KG1 (cell line): ENCODE data around the gene NTSR2.

Source experiments
- DNase-seq: peaks from one replicate; lab custom pipeline; 2025; lab: John Stamatoyannopoulos, UW

The NTSR2 gene

DNA sequence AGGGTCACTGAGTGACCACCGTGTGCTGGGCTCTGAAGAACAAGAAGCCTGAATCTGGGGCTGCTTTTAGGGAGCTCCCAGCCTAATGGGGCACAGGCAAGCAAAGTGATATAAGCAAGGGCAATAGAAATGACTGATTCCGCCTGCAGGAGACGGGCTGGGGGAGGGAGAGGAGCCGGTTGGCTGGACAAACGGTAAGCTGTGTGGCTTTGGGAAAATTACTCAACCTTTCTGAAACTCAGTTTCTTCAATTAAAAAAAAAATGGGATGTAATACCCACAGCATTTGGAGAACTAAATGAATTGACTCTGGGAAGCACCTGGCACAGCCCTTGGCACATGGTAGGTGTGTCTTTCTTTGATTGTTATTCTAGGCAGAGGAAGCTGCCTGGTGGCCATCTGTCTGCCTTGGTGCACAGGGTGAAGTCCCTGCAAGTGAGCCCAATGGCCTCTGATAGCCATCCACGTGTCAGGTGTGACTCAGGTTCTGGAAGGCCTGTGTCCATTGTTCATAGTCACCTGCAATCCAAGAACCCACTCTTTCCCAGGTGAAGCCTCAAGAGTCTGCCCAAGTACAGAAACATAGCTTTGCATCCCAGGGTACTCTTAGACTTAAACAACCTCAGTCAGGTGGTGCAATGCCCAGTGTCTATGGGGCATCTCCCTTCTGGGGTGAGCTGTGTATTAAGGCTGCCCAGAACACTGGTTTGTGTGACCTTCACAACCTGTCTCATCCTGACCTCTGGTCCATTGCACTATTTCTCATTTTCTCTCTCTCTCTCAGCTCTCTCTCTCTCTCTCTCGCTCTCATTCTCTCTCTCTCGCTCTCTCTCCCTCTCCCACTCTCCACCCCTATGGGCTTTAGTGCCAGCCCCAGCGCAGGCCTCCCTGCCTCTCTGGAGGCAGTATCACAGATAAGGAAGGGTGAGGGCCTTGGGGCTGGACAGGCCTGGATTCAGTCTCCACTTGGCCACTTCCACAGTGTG lies 30.0 kb upstream of the NTSR2 start:
- no peak for DNase-seq

DNA sequence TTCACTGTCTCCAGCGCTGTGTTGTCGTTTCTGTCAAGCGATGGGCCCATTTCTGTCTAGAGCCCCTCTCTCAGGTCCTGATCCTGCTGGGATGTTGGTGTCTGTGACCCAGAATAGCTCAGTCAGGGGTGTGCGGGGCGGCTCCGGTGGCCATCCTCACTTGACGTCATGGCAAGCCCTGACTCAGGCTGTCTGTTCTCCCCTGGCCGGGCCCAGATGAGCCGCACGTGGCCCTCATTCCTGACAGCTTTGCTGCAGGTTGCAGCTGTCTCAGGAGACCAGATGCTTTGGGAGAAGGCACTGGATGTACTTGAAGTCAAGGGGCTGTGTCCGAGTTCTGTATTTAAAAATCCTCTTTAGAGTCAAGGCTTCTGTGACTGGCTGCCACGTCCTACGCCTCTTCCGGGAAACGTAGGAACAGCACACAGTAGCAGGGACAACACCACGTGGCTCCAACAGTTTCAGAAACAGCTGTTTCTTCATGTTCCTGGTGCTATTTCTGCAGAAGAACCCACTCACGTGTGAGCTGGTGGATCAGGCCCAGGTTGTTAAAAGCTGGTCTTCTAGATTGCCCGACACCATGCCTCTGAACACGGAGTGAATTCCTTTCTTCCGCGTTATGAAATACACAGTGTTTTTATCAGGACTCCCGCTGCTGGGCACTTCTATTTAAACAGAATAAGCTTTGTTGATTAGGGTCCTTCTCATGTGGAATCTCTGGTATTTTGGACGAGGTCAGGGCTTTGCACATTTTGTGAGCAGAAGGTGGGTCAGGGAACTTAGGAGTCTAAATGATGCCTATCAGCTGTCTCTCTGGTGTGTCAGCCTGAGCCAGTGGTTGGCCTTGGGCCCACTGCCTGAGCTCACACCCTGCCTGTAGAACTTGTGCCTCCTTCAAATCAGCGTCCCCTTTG lies 28.3 kb upstream of the NTSR2 start:
- no peak for DNase-seq

DNA sequence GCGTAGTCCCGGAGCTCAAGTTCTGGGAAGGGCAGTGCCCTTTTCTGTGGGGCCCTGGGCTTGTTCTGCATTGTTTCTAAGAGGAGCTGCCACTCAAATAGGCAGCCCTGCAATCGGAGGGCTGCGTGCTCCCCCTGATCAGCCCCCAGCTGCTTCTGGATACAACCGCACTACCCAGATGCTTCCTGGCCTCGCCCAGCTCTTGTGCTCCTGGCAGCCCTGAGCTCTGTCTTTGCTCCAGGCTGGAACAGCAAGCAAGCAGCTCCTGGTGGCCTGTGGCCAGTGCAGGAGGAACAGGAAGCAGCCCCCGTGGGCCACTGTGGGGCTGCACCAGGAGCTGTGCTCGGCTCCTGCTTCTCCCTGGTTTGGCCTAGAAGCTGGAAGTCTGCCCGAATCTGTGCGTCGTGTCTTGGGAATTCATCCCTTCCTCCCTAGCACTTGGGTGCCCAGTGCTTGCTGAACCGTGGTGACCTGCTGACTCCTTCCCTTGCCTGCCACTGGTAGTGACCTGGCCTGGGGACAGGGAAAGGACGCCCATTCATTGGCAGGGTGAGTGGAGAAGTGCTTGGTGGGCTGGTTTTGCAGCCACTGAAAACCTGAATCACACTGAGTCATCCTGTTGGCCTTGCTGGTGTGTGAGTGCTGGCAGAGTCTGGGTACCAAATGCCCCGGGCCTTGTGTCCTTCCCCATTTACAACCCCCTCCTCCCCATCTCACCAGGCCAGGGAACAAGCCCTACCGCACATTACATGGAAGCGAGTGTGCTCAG lies 27.3 kb upstream of the NTSR2 start:
- no peak for DNase-seq

DNA sequence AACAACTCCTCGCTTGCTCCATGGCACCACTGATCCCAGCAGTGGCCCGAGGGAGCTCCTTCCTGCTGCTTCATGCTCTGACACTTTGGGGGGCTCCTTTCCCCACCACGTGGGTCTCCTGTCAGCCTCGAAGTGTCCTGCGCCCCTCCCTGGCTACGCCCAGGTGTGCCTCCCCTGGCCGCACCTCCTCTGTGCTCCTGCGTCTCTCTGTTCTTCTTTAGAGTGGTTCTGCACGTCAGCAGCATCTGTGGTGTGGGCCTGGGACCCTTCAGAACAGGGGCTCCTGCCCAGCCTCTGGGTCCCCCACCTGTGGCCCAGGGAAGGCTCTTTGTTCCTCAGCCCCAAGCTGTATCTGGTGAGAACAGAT lies 26.7 kb upstream of the NTSR2 start:
- DNase-seq: no peak

DNA sequence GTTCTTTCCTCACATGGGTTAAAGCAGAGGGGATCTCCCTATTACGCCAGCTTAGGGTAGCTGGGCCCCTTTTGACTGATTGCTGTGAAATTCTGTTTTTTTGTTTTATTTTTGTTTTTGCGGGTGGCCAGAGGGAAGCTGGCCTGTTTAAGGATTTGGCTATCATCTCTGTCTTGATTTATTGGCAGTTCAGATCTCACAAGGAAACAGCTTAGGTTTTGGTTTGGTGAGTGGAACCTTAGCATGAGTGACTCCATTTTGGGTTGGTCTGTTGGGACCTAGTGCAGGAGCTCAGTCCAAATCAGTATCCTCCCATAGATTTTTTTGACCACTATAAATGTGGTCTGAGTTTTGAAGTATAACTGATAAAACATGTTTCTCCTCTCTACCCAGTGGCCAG lies 25.6 kb upstream of the NTSR2 start:
- DNase-seq: no peak

DNA sequence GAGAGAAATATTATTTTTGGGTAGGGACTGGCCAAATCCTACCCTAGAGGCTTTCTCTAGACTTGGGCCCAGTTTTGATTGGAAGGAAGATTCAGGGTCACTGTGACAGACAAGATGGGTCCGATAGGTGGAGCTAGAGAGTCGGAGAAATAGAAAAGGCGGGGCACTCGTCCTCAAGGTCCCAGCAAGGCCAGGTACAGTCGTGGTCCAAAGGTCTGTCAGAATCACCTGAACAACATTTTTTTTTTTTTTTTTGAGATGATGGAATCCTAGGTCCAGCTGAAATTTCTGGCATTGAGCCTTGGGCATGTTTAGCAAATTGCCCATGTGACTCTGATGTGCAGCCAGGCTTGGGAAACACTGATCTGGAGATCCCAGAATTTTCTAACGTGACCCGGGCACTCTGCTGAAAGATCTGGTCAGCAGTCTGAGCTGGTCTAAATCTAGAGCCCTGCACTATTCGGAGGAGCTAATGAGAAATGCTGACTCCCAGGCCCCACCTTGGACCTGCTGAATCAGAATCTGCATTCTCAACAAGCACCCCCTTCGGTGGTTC lies 23.0 kb upstream of the NTSR2 start:
- DNase-seq: peak; percentile 23

DNA sequence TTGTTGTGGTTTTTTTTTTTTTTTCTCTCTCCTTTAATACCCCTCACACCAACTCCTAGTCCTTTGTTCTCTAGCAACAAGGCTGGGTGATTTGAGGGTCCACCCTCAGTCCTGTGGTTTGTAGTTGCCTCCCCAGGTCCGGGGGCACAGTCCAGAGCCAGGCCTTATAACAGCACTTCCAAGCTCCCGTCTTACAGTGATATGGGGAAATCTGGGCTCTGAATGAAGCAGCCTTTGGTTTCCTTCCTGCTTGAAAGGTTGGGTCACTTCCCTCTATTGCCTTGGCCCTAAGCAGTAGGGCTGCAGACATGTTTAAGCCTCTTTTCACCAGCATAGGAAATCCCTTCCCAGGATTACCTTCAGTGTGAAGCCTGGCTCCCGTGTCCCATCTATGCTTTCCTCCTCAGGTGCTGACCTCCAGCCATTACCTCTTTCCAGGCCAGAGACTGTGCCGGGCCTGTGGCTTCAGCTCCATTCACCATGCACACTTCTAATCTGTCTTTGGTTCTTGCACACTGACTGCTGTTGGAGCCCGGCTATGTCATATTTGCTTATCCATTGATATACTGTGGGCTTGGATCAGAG lies 21.2 kb upstream of the NTSR2 start:
- no peak for DNase-seq

DNA sequence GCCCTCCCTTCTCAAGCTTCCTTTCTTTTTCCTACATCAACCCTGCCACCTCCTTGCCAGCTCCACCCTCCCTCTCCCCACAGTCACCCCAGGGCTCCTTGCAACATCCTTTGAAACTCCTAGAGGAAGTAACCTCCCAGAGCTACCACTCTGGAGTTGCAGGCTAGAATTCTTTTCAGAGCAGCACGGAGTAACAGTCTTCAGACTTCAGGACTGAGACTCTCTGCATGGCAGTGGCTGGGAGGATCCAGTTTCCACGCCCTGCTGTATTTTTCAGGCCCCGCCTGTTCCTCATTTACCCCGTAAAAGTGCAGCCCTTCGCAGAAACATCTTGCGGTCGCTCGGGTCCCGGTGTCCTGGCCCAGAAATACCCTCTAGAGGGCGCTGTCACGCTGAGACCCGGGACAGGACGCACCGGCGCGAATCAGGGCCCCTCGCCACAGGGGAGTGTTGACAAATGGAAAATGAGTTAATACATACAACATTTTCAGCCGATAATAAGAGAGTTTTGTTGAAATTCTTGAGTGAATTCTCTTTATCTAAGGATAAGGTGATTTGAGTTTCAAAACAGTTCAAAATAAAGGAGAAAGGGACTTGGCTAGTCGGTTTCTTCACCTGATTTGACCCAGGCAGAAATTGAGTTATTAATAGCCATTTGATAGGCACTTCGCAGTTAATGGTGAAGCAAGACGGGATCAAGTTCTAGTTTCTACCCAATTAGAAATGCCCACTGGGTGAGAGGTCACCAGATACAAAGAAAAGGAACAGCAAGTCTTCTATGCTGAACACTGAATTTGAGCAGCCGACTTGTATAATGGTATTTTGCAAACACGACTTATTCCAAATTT lies 18.5 kb upstream of the NTSR2 start:
- peak; percentile 71 for DNase-seq

DNA sequence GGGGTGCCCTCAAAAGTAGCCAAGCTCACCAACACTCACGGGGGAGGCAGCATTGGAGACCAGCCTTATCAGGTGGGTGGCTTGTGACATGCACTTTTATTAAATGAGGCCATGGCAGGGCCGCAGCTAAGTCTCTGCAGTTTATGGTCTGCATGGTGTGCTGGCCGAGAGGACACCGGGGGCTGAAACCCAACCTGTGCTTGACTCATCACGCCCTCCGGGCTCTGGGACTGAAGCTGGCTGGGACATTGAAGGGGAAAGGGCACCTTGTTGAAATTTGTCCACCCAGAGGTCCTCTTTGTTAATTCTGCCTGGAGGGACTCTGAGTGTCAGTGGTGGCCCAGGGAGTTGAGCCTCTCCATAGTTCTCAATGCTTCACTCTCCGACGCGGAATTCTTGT lies 17.7 kb upstream of the NTSR2 start:
- no peak for DNase-seq

DNA sequence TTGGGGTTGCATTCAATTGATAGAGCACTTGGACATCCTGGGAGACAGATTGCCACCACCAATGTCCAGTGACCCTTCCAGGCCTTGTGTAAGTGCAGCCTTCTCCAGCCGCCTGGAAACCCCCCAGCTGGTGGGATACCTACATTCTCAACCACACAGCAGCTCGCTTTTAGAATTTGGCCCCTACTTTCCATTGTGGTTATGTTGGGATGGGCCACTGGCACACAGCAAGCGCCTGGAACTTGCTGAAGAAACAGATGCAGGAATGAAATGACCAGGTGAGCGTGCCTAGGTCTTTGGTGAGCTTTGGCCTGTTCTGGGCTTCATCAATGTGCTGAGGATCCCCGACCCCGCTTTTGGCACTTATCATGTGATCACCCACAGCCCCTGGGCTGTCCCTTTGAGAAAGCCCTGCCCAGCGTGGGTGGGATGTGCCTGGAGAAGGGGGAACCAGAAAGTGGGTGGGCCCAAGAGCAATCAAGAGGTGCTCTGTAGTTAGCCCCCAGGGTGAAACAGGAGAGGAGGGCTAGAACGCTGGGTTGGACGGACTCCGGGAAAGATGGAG lies 16.0 kb upstream of the NTSR2 start:
- no peak for DNase-seq

DNA sequence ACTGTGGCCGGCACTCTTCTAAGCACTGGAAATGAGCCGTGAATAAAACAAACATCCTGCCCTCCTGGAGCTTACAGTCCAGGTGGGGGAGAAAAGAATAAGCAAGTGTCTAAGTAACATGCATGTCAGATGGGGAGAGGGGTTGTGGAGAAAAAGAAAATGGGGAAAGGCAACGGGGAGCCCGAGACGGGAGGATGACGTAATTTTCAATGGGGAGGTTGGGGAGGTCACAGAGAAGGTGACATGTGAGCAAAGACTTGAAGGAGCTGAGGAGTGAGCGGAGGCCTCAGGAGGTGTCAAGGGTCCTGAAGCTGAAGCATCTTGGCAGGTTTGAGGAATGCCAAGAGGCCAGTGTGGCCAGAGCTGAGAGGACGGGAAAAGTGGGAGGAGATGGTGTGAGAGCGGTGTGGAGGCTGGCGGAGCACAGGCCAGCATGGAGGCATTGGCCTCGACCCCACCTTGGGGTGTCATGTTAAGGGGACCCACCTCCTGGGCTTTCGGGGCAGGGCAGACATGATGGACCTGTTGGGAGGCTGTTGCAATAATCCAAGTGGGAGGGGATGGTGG lies 15.0 kb upstream of the NTSR2 start:
- DNase-seq: no peak

DNA sequence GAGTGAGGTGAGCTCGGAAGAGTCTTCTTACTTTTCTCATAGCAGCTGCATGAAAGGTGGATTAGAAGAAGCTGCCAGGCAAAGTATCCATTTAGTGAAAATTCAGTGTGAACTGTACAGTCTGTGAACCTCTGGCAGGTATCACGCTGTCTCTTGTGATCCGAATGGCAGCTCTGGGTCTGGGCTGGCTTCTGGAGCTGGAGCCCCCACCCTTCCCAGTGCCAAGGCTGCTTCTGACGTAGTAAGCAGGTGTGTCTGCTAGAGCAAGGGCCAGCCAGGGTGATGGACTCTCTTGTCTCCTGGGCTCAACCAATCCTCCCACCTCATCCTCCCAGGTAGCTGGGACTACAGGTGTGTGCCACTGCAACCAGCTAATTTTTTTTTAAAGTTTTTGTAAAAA lies 14.0 kb upstream of the NTSR2 start:
- DNase-seq: no peak

DNA sequence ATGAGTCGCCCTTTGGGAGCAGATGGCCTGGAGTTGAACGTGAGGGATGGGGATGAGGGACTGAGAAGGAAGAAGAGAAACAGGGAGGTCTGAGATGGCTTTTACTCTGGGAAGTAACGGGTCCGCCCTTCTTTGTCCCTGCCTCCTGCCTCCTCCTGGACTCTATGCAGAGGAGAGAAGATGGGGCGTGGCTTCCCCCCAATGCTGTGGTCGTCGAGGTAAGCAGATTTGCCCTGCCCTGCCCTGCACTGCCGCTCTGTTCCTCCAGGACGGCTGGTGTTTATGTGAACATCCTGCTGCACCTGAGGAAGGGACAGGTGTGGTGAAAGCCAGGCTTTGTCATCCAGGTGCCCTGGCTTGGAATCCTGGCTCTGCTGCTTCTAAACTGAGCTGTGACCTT lies 13.5 kb upstream of the NTSR2 start:
- DNase-seq: no peak

DNA sequence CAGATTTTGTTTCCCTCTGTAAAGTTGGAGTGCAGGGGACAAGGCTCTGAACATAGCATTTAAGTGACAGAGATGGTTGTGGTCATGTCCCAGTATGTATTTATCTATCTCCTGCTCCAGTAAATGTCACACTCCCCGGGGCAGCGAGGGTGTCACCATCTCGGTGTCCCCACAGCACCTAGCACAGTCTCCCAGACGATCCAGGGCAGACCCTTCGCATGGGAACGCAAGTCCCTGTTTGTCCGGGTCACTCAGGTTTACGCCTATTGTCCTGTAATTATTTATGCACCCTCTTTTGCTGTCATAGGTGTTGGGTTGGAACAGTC lies 12.6 kb upstream of the NTSR2 start:
- DNase-seq: no peak

DNA sequence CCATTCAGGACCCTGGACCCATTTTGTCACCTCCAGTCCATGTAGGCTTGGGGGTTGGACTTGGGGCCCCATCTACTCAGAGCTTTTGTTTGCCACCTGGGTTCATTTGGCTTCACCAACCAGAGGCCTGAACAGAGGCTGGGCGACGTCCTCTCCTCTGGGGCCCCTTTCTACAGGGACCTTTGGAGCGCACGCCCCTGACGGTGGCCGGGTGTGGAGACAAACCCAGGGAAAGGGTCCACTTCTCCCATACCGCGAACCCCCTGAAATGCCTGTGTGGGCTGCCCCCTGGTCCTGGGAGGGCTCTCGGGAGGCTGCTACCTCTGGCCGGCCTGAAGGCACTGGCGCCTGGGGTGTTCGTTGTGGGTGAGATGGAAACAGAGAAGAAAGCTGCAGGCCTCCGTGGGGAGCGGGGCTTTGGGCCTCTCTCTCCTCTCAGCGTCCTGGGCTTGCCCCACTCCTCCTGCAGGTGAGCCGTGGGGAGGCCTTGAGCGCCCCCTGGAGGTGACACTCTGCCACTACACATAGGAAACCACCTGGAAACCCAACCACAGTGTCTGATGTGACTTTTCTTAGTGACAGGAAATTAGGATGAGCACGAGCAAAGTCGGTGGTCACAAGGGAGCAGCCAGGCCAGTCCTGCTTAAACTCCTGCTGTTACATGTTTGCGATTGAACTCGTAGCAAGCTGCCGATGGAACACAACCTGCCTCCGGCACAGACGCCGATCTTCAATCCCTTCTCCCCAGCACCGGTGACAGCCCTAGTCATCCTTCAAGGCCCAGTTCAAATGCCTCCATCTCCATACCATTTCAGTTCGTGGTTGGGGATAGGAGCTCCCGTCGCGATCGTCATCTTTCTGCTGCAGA lies 12.0 kb upstream of the NTSR2 start:
- DNase-seq: peak; percentile 6

DNA sequence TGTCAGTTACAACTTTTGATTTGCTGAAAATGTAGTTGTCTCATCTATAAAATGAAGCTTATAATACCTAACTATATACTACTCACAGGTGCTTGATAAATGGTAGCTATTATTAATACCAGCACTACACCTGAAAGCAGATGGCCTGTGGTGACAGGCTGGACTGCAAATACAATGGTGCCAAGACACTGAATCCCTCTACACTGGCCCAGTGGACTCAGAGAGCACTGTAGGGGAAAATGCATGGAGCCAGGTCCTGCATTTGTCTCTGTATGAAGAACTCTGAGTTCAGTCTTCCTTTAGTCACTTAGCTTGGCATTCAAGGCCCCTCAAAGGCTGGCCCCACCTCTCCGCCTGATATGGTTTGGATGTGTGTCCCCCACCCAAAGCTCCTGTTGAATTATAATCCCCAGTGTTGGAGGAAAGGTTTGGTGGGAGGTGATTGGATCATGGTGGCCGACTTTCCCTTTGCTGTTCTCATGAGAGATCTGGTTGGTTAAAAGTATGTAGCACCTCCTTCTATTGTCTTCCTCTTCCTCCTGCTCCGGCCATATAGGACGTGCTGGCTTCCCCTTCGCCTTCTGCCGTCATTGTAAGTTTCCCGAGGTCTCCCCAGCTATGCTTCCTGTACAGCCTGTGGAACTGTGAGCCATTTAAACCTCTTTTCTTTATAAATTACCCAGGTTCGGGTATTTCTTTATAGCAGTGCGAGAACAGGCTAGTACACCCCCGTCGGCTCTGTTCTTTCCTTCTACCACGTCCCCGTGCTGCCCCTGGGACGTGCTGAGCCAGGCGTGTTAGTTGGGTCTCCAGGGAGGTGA lies 11.1 kb upstream of the NTSR2 start:
- no peak for DNase-seq

DNA sequence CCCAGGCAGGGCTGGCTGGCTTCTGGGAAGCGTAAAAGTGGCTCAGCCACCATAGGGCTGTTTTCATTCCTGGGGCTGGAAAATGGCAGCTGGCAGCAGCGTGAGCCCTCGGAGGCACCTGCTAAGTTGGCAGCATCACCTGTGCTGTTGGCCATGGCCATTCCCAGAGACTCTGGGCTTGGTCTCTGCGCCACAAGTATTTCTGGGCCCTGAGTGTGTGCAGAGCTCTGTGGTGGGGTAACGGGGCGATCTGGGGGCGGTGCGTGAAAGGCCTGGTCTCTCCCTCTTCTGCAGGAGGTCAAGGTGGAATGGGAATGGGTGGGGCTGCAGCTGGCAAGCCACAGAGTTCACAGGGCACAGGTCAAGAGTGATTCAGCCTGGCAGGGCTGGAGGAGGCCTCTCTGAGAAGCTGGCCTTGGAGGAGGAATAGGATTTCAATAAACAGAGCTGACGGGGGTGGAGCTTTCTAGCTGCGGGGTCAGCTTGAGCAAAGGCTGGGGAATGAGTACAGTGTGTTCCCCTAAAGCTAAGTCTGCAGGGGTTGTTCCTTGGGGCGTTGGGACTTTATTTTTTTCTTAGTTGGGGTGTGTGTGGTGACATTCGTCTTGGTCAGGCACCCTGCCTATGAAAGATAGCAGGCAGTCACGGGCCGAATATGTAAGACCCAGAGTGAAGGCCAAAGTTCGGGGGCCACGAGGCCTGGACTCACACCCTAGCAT lies 10.3 kb upstream of the NTSR2 start:
- DNase-seq: no peak
